GM21717 (cell line): ENCODE data around the gene ANO2.

Experiments
- ATAC-seq: cut with Tn5 transposase; IDR thresholded peaks from one replicate; pipeline ENCODE4 v1.9.1; 2021; ENCODE audit warnings: mild to moderate bottlenecking, moderate library complexity; ENCODE audit not compliant: unreplicated experiment

Gene ANO2

GRCh38 chr12:5921027-5921909 is 23.8 kb downstream of the ANO2 start:
- ATAC-seq: no peak

GRCh38 chr12:5916785-5917290 is 28.2 kb downstream of the ANO2 start:
- no peak for ATAC-seq

DNA sequence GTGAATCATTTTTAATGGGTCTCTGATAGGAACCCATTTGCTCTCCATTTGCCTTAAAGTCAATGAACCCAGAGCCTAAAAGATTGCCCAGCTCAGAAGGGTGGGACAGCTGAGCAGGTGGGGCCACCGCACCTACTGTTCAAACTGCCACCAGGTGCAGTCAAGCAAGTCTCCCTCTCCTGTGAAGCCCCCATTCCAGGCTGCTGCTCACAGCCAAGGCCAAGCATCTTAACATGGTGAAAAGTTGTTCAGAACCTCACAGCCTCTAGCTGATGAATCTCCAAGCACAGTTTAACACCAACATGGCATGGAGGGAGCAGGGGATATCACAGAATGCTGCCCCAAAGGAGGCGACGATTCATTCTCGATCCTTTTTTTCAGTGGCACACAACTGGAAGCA is 29.5 kb downstream of the ANO2 start:
- ATAC-seq: no peak

- ATAC-seq: no peak
Measured at GRCh38 chr12:5914387-5915149, 30.5 kb downstream of the ANO2 start.

DNA sequence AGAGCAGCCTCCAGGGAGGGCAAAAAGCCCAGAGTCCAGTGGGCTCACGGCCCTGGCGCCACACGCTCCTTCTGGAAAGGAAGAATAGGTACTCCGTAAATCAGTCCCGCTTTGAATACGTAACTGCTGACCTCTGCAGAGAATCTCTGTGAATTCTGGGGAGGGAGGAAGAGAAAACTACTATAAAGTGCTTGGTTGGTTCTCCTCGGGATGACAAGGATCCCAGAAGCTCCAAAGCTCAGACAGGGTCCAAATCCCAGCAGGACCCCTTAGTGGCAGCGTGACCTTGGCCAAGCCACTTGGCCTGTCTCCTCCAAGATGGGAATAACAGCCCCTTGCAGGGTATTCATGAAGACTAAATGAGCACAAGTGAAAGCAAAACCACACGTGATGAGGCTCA is 31.7 kb downstream of the ANO2 start:
- ATAC-seq: no peak

DNA sequence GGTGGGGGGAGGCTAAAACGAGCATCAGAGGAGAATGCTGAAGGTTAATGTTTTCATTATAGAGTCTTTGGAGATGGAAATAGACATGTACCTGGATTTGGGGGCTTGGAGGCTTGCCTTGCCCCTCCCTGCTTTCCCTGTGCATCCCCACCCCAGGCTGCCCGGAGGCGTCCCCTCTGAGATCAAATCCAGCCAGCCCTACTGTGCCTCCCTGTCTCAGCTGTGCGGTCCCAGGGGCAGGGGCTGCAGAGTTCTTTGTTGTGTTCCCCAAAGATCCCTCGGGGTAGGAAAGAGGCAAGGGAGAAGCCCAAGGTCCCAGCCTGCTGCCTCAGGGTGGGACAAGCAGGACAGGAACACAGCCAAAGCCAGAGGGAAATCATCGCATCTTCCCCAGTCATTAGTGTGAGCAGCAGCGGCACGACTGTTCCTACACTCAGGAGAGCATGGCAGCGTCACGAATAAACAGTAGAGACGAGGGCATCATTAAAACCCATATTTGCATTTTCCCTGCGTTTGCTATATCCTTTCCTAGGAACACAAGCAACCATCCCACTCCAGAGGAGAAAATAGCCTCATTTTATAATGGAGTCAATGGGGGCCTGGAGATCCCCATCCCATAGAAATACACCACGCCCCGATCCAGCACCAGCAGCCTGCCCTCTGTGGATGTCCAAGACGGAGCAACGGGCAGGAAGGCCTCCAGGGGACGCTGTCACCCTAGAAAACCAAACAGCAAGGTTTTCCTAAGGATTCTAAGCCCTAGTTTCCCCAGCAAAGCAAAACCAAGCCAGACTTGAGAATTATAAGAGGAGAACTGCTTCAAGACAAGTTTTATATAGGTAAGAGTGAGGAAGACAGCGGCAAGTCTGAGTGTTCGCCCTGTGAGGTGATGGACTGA is 32.4 kb downstream of the ANO2 start:
- ATAC-seq: no peak

GRCh38 chr12:5912011-5912410 is 33.0 kb downstream of the ANO2 start:
- no peak for ATAC-seq

- ATAC-seq: no peak
Measured at GRCh38 chr12:5910790-5911548, 34.1 kb downstream of the ANO2 start.

GRCh38 chr12:5909560-5909959 is 35.5 kb downstream of the ANO2 start:
- ATAC-seq: no peak

DNA sequence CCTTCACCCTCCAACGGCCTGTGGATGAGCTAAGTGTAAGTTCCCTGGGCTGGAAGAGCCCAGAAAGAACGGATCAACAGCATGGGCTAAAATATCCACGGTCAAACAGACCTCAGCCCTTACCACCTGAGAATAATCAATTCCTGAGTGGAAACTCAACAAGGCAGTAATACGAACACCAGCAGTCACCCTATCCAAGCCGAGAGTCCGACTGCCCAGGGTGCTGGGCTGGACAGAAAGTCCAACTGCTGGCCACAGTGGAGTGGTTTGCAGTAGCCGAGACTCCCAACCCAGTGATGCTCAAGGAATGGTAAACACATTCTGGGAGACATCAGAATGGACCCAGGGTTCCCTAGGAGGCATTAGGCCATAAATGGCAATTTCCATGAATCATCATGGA is 36.8 kb downstream of the ANO2 start:
- ATAC-seq: no peak

- no peak for ATAC-seq
Measured at GRCh38 chr12:5907807-5908206, 37.3 kb downstream of the ANO2 start.

DNA sequence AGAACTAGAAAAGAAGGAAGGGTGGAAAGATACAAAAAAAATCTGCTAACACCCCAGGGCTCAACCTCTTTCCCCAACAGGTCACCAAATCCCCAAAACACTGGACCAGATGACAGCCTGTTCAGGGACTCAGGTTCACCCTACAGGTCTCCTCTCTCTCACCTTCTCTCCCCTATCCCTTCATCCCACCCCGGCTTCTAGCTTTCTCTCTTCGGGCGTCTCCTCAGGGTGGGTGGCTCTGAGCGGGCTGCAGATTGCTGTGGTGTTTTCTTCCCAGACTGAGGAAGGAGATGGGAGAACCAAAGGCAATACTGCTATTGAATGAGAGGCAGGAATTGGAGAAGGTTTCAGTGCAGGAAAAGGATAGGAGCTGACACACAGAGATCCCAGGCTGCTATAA is 39.3 kb downstream of the ANO2 start:
- ATAC-seq: no peak

DNA sequence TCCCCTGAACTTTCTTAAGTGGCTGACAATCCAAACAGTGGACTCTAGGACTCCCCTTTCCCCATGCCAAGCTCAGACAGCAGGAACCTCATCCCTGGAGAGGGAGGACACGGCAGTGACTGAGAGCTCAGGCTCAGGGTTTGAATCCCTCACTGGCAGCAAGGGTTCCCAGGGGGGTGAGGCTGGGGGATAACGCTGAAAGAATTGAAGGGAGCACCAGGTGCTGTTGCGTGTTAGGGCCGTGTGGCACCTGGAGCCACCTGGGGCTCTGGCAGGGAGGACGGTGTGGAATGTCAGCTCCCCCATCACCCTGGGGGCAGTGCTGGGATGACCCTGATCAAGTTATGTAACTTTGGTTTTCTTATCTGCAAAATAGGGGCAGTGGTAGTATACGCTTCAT is 40.1 kb downstream of the ANO2 start:
- no peak for ATAC-seq

GRCh38 chr12:5904441-5904840 is 40.6 kb downstream of the ANO2 start:
- no peak for ATAC-seq

DNA sequence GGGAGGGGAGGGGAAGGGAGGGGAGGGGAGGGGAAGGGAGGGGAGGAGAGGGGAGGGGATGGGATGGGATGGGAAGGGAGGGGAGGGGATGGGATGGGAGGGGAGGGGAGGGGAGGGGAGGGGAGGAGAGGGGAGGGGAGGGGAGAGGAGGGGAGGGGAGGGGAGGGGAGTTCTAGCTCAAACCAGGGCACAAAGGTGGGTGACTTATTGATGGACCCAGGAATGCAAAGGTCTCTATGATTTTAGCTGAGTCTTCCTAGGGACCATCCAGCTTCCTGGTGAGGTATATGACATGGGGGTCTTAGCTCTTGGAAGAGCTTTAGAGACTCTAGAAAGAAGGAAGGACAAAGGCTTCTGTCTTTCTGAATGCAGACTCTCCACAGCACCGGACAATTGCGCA is 42.3 kb downstream of the ANO2 start:
- no peak for ATAC-seq

DNA sequence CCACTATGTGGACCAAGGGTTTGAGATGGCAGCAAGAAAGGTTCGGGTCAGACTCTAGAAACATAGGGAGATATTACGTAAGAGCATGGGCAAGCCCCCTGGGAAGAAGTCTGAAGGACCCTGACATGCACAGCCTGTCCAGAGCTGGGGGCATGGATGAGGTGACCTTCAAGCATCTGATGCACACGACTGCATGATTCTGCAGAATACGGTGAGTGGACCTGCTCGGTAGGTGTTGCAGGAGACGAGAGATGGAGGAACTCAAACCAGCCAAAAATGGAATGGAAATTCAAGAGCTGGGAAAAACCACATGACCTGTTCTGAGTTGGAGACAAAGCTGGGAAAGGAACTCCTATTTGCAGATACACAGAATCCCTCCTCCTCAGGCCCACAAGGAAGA is 43.6 kb downstream of the ANO2 start:
- ATAC-seq: no peak

DNA sequence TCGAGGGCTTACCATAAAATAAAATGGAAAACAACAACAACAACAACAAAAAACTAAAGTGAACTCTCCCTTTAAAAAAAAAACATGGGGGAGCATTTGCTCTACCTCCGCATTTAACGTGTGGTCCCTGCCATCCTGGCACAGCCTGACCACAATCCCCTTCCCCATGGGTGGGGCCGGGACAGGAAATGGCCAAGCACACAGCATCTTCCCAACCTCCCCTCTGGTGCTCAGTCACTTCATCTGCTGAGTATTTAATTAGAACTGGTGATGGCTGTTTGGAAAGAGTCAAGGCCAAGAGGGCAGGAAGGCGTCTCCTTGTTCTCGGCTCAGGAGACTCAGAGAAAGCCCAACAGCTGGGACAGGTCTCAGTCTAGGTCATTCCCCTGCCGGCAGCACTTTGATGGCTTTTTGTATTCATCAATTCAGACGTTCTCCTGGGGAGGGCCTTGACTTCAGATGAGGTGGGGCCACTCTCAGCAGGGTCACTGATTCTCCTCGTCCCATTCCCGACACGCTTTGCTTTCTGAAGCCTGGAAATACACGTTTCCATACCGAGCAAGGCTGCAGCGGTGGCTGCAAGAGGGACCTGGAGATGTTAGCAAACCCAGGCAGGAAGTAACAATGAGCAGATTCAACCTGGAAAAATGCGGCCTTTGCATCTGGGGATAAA is 44.4 kb downstream of the ANO2 start:
- no peak for ATAC-seq

GRCh38 chr12:5900076-5900475 is 45.0 kb downstream of the ANO2 start:
- ATAC-seq: no peak

- ATAC-seq: no peak
Measured at GRCh38 chr12:5899675-5900074, 45.4 kb downstream of the ANO2 start.

- no peak for ATAC-seq
Measured at GRCh38 chr12:5898874-5899273, 46.2 kb downstream of the ANO2 start.
